ENCODE results near the gene DNAH10. TPM values are rescaled to one million over a fixed set of nuclear protein-coding genes. Genes with fewer than 3 reads are reported as not detected.

The DNAH10 gene
- total RNA-seq, 1 experiment from 2014 or later = not detected

GRCh38 chr12:123954647-123955350, 192.7 kb downstream of the DNAH10 start:
- H3K4me1 ChIP-seq (replicated peaks; ENCODE audit: insufficient read depth) = no peaks in the 10 kb centered on the region
- BruUV-seq (replicated peaks) = no TSS peak
- no peak overlapping the region for H3K4me3 ChIP-seq
- no peaks in the 10 kb centered on the region for H3K9me3 ChIP-seq (ENCODE audit: insufficient read depth, low read depth)
- no peak overlapping the region for H3K27ac ChIP-seq
- DNase-seq = no peak
- intact Hi-C loops (cut with micrococcal nuclease; ENCODE audit: unreplicated experiment) = no loop called here
- ChIA-PET CTCF (no interaction called here), POLR2A (ENCODE audit: unreplicated experiment) (no interaction called here)
- H3K9me2 ChIP-seq (ENCODE audit: insufficient read depth) = no peaks in the 10 kb centered on the region
- H3F3A ChIP-seq (ENCODE audit: insufficient read depth, low read depth) = no peaks in the 10 kb centered on the region
- TF ChIP-seq EZH2 (IDR thresholded peaks at IDR 0.05; ENCODE audit: low read depth) (no peak), CTCF (conservative IDR thresholded peaks at IDR 0.05) (no peak)
- H2AFZ ChIP-seq = no peak overlapping the region
- no peaks in the 10 kb centered on the region for H4K20me1 ChIP-seq (ENCODE audit: insufficient read depth)
- no peaks in the 10 kb centered on the region for H3K27me3 ChIP-seq (ENCODE audit: insufficient read depth, low read depth)
- H3K79me2 ChIP-seq (ENCODE audit: low read depth) = no peaks in the 10 kb centered on the region
- no peak overlapping the region for H3K4me2 ChIP-seq
- H3K36me3 ChIP-seq (ENCODE audit: low read depth) = no peaks in the 10 kb centered on the region

- BruUV-seq (replicated peaks) = no TSS peak
- DNase-seq = no peak
- ChIA-PET POLR2A (ENCODE audit: unreplicated experiment) (no interaction called here), CTCF (no interaction called here)
- no peaks in the 10 kb centered on the region for H4K20me1 ChIP-seq (ENCODE audit: insufficient read depth)
- H3F3A ChIP-seq (ENCODE audit: insufficient read depth, low read depth) = no peaks in the 10 kb centered on the region
- no peaks in the 10 kb centered on the region for H3K9me3 ChIP-seq (ENCODE audit: insufficient read depth, low read depth)
- no peak overlapping the region for H3K27ac ChIP-seq
- no peaks in the 10 kb centered on the region for H3K9me2 ChIP-seq (ENCODE audit: insufficient read depth)
- intact Hi-C loops (cut with micrococcal nuclease; ENCODE audit: unreplicated experiment) = no loop called here
- TF ChIP-seq EZH2 (IDR thresholded peaks at IDR 0.05; ENCODE audit: low read depth) = no peak
- no peak for TF ChIP-seq CTCF (conservative IDR thresholded peaks at IDR 0.05)
- no peak overlapping the region for H2AFZ ChIP-seq
- H3K36me3 ChIP-seq (ENCODE audit: low read depth) = no peaks in the 10 kb centered on the region
- no peak overlapping the region for H3K4me3 ChIP-seq
- no peaks in the 10 kb centered on the region for H3K4me1 ChIP-seq (replicated peaks; ENCODE audit: insufficient read depth)
- no peaks in the 10 kb centered on the region for H3K27me3 ChIP-seq (ENCODE audit: insufficient read depth, low read depth)
- H3K79me2 ChIP-seq (ENCODE audit: low read depth) = no peaks in the 10 kb centered on the region
- H3K4me2 ChIP-seq = no peak overlapping the region
These were observed 194.1 kb downstream of the DNAH10 start for GRCh38 chr12:123956249-123956648.

GRCh38 chr12:123957196-123957595, 195.1 kb downstream of the DNAH10 start:
- no peaks in the 10 kb centered on the region for H3K4me1 ChIP-seq (replicated peaks; ENCODE audit: insufficient read depth)
- H2AFZ ChIP-seq = no peak overlapping the region
- no peaks in the 10 kb centered on the region for H4K20me1 ChIP-seq (ENCODE audit: insufficient read depth)
- no peak overlapping the region for H3K4me3 ChIP-seq
- H3K4me2 ChIP-seq = no peak overlapping the region
- no peaks in the 10 kb centered on the region for H3K9me2 ChIP-seq (ENCODE audit: insufficient read depth)
- no TSS peak for BruUV-seq (replicated peaks)
- intact Hi-C loops (cut with micrococcal nuclease; ENCODE audit: unreplicated experiment) = no loop called here
- no peaks in the 10 kb centered on the region for H3K9me3 ChIP-seq (ENCODE audit: insufficient read depth, low read depth)
- H3K36me3 ChIP-seq (ENCODE audit: low read depth) = no peaks in the 10 kb centered on the region
- TF ChIP-seq CTCF (conservative IDR thresholded peaks at IDR 0.05) (no peak), EZH2 (IDR thresholded peaks at IDR 0.05; ENCODE audit: low read depth) (no peak)
- CTCF ChIA-PET = no interaction called here
- DNase-seq = no peak
- no peaks in the 10 kb centered on the region for H3F3A ChIP-seq (ENCODE audit: insufficient read depth, low read depth)
- no peaks in the 10 kb centered on the region for H3K27me3 ChIP-seq (ENCODE audit: insufficient read depth, low read depth)
- H3K27ac ChIP-seq = no peak overlapping the region
- POLR2A ChIA-PET (ENCODE audit: unreplicated experiment) = no interaction called here
- no peaks in the 10 kb centered on the region for H3K79me2 ChIP-seq (ENCODE audit: low read depth)
